Measurements from ENCODE around the gene KATNB1.

- no peak for TF ChIP-seq CTCF (IDR thresholded peaks at IDR 0.05 in 2 of 3, conservative IDR thresholded peaks at IDR 0.05 in 1 of 3; ENCODE audit: borderline replicate concordance in 1 of 3, insufficient read depth in 1 of 3, low read depth in 2 of 3, low read length in 2 of 3)
- TF ChIP-seq MAX (IDR thresholded peaks at IDR 0.05), result no peak
- TF ChIP-seq POLR2A (IDR thresholded peaks at IDR 0.05; ENCODE audit: borderline replicate concordance, extremely low read depth, insufficient read depth, insufficient read length), result no peak
- TF ChIP-seq POLR2AphosphoS5 (IDR thresholded peaks at IDR 0.05; ENCODE audit: low read depth, low read length), result no peak
- TF ChIP-seq EZH2 (IDR thresholded peaks at IDR 0.05), result no peak
- no peak for TF ChIP-seq JUND (IDR thresholded peaks at IDR 0.05)
- TF ChIP-seq TCF7L2 (IDR thresholded peaks at IDR 0.05; ENCODE audit: borderline replicate concordance, extremely low read depth, insufficient read depth, insufficient read length), result no peak
- TF ChIP-seq ZNF274 (IDR thresholded peaks at IDR 0.05; ENCODE audit: low read depth, low read length), result no peak
- no peak for TF ChIP-seq EGR1 (IDR thresholded peaks at IDR 0.05; ENCODE audit: low read depth)
- TF ChIP-seq FOSL1 (IDR thresholded peaks at IDR 0.05; ENCODE audit: low read depth), result no peak
- TF ChIP-seq ZFX (IDR thresholded peaks at IDR 0.05), result no peak
- TF ChIP-seq, protein P1, sequence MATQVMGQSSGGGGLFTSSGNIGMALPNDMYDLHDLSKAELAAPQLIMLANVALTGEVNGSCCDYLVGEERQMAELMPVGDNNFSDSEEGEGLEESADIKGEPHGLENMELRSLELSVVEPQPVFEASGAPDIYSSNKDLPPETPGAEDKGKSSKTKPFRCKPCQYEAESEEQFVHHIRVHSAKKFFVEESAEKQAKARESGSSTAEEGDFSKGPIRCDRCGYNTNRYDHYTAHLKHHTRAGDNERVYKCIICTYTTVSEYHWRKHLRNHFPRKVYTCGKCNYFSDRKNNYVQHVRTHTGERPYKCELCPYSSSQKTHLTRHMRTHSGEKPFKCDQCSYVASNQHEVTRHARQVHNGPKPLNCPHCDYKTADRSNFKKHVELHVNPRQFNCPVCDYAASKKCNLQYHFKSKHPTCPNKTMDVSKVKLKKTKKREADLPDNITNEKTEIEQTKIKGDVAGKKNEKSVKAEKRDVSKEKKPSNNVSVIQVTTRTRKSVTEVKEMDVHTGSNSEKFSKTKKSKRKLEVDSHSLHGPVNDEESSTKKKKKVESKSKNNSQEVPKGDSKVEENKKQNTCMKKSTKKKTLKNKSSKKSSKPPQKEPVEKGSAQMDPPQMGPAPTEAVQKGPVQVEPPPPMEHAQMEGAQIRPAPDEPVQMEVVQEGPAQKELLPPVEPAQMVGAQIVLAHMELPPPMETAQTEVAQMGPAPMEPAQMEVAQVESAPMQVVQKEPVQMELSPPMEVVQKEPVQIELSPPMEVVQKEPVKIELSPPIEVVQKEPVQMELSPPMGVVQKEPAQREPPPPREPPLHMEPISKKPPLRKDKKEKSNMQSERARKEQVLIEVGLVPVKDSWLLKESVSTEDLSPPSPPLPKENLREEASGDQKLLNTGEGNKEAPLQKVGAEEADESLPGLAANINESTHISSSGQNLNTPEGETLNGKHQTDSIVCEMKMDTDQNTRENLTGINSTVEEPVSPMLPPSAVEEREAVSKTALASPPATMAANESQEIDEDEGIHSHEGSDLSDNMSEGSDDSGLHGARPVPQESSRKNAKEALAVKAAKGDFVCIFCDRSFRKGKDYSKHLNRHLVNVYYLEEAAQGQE (IDR thresholded peaks at IDR 0.05; ENCODE audit: low read depth), result no peak
- TF ChIP-seq SIN3A (IDR thresholded peaks at IDR 0.05; ENCODE audit: low read depth), result no peak
- TF ChIP-seq YY1 (IDR thresholded peaks at IDR 0.05; ENCODE audit: extremely low read depth, insufficient replicate concordance, low read depth, low read length), result no peak
Observed at GRCh38 chr16:57774705-57775285, 39.2 kb downstream of the KATNB1 start.
